Mesenchymal stem cell (in vitro differentiated cells and primary cell): ENCODE measurements around the gene WHRN.

Experiments used
- DNase-seq: peaks from one replicate; pipeline ENCODE4 v3.0.0-alpha.2; 2013
- H2AFZ ChIP-seq: one replicate; pipeline ENCODE4 v1.6.1; 2013; ENCODE audit warnings: low read depth, mild to moderate bottlenecking, control low read depth, inconsistent platforms, low read length, moderate library complexity
- H2AK5ac ChIP-seq: 2 replicates; pipeline ENCODE4 v1.6.1; 2013; ENCODE audit warnings: low read length, moderate library complexity, mild to moderate bottlenecking, inconsistent platforms; ENCODE audit not compliant: severe bottlenecking
- H2BK120ac ChIP-seq: one replicate; pipeline ENCODE4 v1.6.1; 2013; ENCODE audit warnings: low read depth, mild to moderate bottlenecking, inconsistent platforms, low read length, moderate library complexity
- H2BK12ac ChIP-seq, 2 experiments: one replicate each; pipeline ENCODE4 v1.6.1; 2013; ENCODE audit warnings: inconsistent platforms in 2 of 2, low read length in 2 of 2, mild to moderate bottlenecking in 2 of 2, moderate library complexity in 2 of 2, control low read depth in 1 of 2
- H2BK15ac ChIP-seq: one replicate; pipeline ENCODE4 v1.6.1; 2013; ENCODE audit warnings: mild to moderate bottlenecking, low read depth, inconsistent platforms; ENCODE audit not compliant: poor library complexity, severe bottlenecking
- H2BK5ac ChIP-seq: 2 replicates; pipeline ENCODE4 v1.6.1; 2013; ENCODE audit warnings: low read depth, mild to moderate bottlenecking, low read length, control low read depth, inconsistent platforms; ENCODE audit not compliant: poor library complexity, severe bottlenecking
- H3K14ac ChIP-seq, 2 experiments: one replicate each; pipeline ENCODE4 v1.6.1; 2013; ENCODE audit warnings: inconsistent platforms in 2 of 2, low read length in 2 of 2, control low read depth in 1 of 2, mild to moderate bottlenecking in 1 of 2, moderate library complexity in 1 of 2
- H3K18ac ChIP-seq, 2 experiments: one replicate each; pipeline ENCODE4 v1.6.1; 2013; ENCODE audit warnings: inconsistent platforms in 2 of 2, low read length in 2 of 2, control low read depth in 1 of 2, low read depth in 1 of 2, mild to moderate bottlenecking in 1 of 2
- H3K23ac ChIP-seq, 2 experiments: one replicate each; pipeline ENCODE4 v1.6.1; 2013; ENCODE audit warnings: inconsistent platforms in 2 of 2, low read length in 2 of 2, mild to moderate bottlenecking in 2 of 2, moderate library complexity in 2 of 2, control low read depth in 1 of 2
- H3K27ac ChIP-seq: 2 replicates; pipeline ENCODE4 v1.5.1; 2013; ENCODE audit warnings: mild to moderate bottlenecking, moderate library complexity, low read length, control low read depth, inconsistent platforms; ENCODE audit not compliant: poor library complexity, severe bottlenecking
- H3K27me3 ChIP-seq, 2 experiments: 2 replicates each; pipeline versions ENCODE4 v1.6.1 to v1.7.0; 2013; ENCODE audit warnings: low read length in 2 of 2, mild to moderate bottlenecking in 2 of 2, moderate library complexity in 2 of 2, control low read depth in 1 of 2, inconsistent platforms in 1 of 2; ENCODE audit not compliant: control insufficient read depth in 1 of 2, insufficient read depth in 1 of 2
- H3K36me3 ChIP-seq, 2 experiments: 2 replicates each; pipeline versions ENCODE4 v1.6.1 to v1.7.0; 2013; ENCODE audit warnings: low read length in 2 of 2, control low read depth in 1 of 2, inconsistent platforms in 1 of 2, low read depth in 1 of 2, mild to moderate bottlenecking in 1 of 2; ENCODE audit not compliant: insufficient read depth in 2 of 2, control insufficient read depth in 1 of 2
- H3K4ac ChIP-seq, 2 experiments: one replicate each; pipeline ENCODE4 v1.6.1; 2013; ENCODE audit warnings: inconsistent platforms in 2 of 2, low read length in 2 of 2, mild to moderate bottlenecking in 2 of 2, moderate library complexity in 2 of 2, control low read depth in 1 of 2, low read depth in 1 of 2
- H3K4me1 ChIP-seq: 2 replicates; pipeline ENCODE4 v1.6.1; 2013; ENCODE audit warnings: low read depth, low read length, control low read depth; ENCODE audit not compliant: control insufficient read depth, insufficient read depth
- H3K4me2 ChIP-seq: 2 replicates; pipeline ENCODE4 v1.6.1; 2013; ENCODE audit warnings: low read length, mild to moderate bottlenecking, inconsistent platforms; ENCODE audit not compliant: poor library complexity, severe bottlenecking
- H3K4me3 ChIP-seq, 2 experiments: 2 replicates each; pipeline versions ENCODE4 v1.5.1 to v1.7.0; 2013; ENCODE audit warnings: low read length in 2 of 2, mild to moderate bottlenecking in 2 of 2, control low read depth in 1 of 2, low read depth in 1 of 2; ENCODE audit not compliant: insufficient read depth in 1 of 2
- H3K79me1 ChIP-seq: replicated peaks from 2 replicates; pipeline ENCODE4 v1.6.1; 2013; ENCODE audit warnings: mild to moderate bottlenecking, control low read depth, low read length, inconsistent platforms; ENCODE audit not compliant: poor library complexity, severe bottlenecking
- H3K9ac ChIP-seq: 2 replicates; pipeline ENCODE4 v1.7.0; 2013; ENCODE audit warnings: mild to moderate bottlenecking, low read length, moderate library complexity
- H3K9me3 ChIP-seq: 2 replicates; pipeline ENCODE4 v1.7.0; 2013; ENCODE audit warnings: mild to moderate bottlenecking, low read length; ENCODE audit not compliant: control insufficient read depth
- H4K8ac ChIP-seq: one replicate; pipeline ENCODE4 v1.6.1; 2013; ENCODE audit warnings: inconsistent platforms, mild to moderate bottlenecking, low read length, moderate library complexity
- H4K91ac ChIP-seq: one replicate; pipeline ENCODE4 v1.6.1; 2013; ENCODE audit warnings: mild to moderate bottlenecking, low read length, inconsistent platforms
- WGBS: methylation state at CpG from one replicate; pipeline ENCODE4 v1.1.7; 2013; ENCODE audit warnings: mixed read lengths; 5-methylcytosine and 5-hydroxymethylcytosine counted together

Gene WHRN

DNA sequence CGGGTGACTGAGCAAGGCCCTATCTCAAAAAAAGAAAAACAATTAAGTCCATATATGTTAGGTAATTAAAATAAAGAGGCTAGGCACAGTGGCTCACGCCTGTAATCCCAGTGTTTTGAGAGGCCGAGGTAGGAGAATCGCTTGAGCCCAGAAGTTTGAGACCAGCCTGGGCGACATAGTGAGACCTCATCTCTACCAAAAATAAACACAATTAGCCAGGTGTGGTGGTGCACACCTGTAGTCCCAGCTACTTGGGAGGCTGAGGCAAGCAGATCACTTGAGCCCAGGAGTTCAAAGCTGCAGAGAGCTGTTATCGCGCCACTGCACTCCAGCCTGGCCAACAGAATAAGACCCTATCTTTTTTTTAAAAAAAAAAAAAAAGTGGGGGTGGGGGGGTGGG is 12.3 kb downstream of the WHRN start:
- Histone ChIP-seq H3K27ac (no peak overlapping the region), H3K36me3 (peaks cover 0 to 5% of the 10 kb centered on the region in 2 experiments), H3K4me2 (no peak overlapping the region), H3K4ac (no peak overlapping the region), H3K18ac (no peak overlapping the region), H3K79me1 (peaks cover 40% of the 10 kb centered on the region), H3K14ac (no peak overlapping the region), H2AK5ac (no peak overlapping the region), H3K27me3 (peaks cover 15 to 19% of the 10 kb centered on the region in 2 experiments), H3K4me1 (peaks cover 1% of the 10 kb centered on the region), H2BK12ac (no peak overlapping the region), H2BK120ac (no peak overlapping the region), H2BK5ac (no peak overlapping the region), H3K23ac (no peak overlapping the region), H4K8ac (no peak overlapping the region), H2BK15ac (no peak overlapping the region), H2AFZ (no peak overlapping the region), H3K9ac (no peak overlapping the region), H3K4me3 (no peak overlapping the region), H3K9me3 (no peaks in the 10 kb centered on the region), H4K91ac (no peak overlapping the region)
- DNase-seq: no peak
- 95% methylated on average over 4 of the region's 7 CpGs for WGBS

DNA sequence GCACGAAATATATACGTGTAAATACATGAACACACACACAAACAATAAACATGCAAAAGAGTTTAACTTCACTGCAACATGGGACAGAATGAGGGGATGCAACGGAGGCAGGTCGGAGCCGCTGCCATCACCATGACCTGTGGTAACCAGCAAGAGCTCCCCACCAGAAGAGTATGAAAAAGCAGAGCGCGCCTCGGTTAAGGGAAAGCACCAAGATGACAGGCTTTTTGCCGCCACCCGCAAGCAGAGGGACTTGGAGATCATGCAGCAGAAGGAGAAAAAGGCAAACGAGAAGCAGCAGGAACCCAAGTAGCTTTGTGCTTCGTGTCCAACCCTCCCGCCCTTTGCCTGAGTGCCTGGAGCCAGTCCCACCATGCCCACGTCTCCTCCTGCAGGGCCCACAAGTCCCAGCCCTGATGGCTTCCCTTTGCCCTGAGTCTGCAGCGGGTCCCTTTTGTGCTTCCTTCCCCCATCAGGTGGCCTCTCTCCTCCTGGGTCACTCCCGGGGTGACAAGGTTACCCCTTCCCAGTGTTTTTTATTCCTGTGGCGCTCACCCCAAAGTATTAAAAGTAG is 13.8 kb downstream of the WHRN start:
- Histone ChIP-seq H2AFZ (no peak overlapping the region), H3K36me3 (peaks cover 0 to 5% of the 10 kb centered on the region in 2 experiments), H3K79me1 (peaks cover 35% of the 10 kb centered on the region), H3K18ac (peak overlapping the region in 1 of 2 experiments; percentile 19), H3K27ac (no peak overlapping the region), H4K91ac (no peak overlapping the region), H2BK5ac (no peak overlapping the region), H3K9ac (no peak overlapping the region), H3K14ac (peak overlapping the region in 1 of 2 experiments; percentile 61), H3K4me3 (no peak overlapping the region), H2BK120ac (no peak overlapping the region), H3K9me3 (no peaks in the 10 kb centered on the region), H3K4me2 (no peak overlapping the region), H3K4ac (no peak overlapping the region), H3K27me3 (peaks cover 15% of the 10 kb centered on the region in 2 experiments), H2BK12ac (no peak overlapping the region), H3K23ac (no peak overlapping the region), H4K8ac (no peak overlapping the region), H3K4me1 (peaks cover 1% of the 10 kb centered on the region), H2AK5ac (no peak overlapping the region), H2BK15ac (no peak overlapping the region)
- no peak for DNase-seq
- WGBS: 87% methylated on average over 15 of the region's 17 CpGs

DNA sequence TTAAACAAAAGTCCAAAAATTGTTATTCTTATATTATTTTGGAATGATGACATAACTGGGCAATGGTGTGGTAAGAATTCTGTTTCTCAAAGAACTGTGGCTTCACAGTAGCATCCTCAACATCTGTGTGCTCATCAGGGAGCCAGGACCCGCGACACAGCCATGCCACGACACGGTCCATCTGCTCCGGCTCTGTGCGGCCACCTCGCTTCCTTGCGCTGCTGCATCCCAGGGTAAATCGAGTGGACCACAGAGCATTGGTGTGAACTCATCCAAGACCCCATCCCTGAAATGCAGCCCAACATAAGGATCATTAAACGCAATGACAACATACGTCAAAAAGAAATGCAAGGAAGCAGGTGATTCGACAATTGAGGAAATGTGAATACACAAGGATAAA is 15.3 kb downstream of the WHRN start:
- Histone ChIP-seq H3K9me3 (no peaks in the 10 kb centered on the region), H2BK12ac (no peak overlapping the region), H3K4me1 (peaks cover 5% of the 10 kb centered on the region), H3K4ac (no peak overlapping the region), H4K8ac (no peak overlapping the region), H3K27me3 (peaks cover 4 to 8% of the 10 kb centered on the region in 2 experiments), H3K79me1 (peaks cover 29% of the 10 kb centered on the region), H3K23ac (no peak overlapping the region), H2BK120ac (no peak overlapping the region), H2AFZ (no peak overlapping the region), H3K4me3 (no peak overlapping the region), H2BK5ac (no peak overlapping the region), H2BK15ac (no peak overlapping the region), H3K18ac (no peak overlapping the region), H3K36me3 (peaks cover 0 to 5% of the 10 kb centered on the region in 2 experiments), H3K4me2 (no peak overlapping the region), H3K14ac (no peak overlapping the region), H2AK5ac (no peak overlapping the region), H3K9ac (no peak overlapping the region), H3K27ac (no peak overlapping the region), H4K91ac (no peak overlapping the region)
- DNase-seq: no peak
- WGBS: 95% methylated on average over 12 of the region's 12 CpGs

DNA sequence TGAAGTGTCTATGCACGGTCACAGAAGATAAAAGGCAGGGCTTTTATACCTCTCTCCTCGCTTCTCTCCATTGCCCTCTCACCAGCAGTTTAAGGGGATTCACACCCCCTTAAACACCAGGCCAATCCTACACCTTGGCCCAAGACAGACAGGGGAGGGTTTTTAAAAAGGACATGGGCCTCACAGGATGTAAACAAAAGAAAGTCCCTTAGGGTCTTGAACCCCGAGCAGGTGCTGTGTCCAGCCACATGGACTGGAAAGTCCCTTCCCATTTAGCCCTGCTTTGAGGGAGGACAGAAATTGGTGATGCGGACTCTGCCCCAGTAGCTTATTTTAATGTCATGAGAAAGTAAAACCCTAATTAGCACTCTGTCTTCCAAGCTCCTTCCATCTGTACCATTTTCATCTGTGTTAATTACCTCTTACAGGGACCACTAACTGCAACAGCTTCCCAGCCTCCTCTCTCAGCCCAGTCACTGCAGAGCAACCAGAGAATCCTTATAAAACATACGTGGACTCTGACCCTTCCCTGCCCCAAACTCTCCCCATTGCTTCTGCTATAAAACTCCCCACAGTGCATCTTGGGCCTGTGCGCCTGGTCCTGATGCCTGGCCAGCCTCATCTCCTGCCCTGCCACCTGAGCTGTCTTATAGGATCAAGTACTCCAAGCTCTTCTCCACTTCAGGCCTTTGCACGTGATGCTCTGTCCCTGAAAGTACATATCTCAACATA is 16.7 kb downstream of the WHRN start:
- Histone ChIP-seq H3K79me1 (peaks cover 21% of the 10 kb centered on the region), H3K27ac (no peak overlapping the region), H3K9ac (no peak overlapping the region), H3K23ac (no peak overlapping the region), H3K4me3 (no peak overlapping the region), H3K14ac (no peak overlapping the region), H2BK5ac (no peak overlapping the region), H3K18ac (no peak overlapping the region), H3K4ac (no peak overlapping the region), H3K4me1 (peaks cover 10% of the 10 kb centered on the region), H3K9me3 (no peaks in the 10 kb centered on the region), H2BK120ac (no peak overlapping the region), H3K36me3 (peaks cover 0 to 5% of the 10 kb centered on the region in 2 experiments), H2AFZ (no peak overlapping the region), H2AK5ac (no peak overlapping the region), H3K27me3 (peaks cover 0 to under 1% of the 10 kb centered on the region in 2 experiments), H2BK15ac (no peak overlapping the region), H4K8ac (no peak overlapping the region), H3K4me2 (no peak overlapping the region), H4K91ac (no peak overlapping the region), H2BK12ac (no peak overlapping the region)
- 81% methylated on average over 6 of the region's 7 CpGs for WGBS
- no peak for DNase-seq
